CD4-positive, alpha-beta T cell treated with Interleukin-4 for 4 hours (primary cell): ENCODE data around the gene RNASE1.
A peak's percentile ranks its signal among the peaks of the same experiment; 100 is the strongest.

Experiments used
- DNase-seq: peaks from one replicate; pipeline ENCODE4 v3.0.0-alpha.2; 2020

Gene RNASE1

GRCh38 chr14:20807304-20808161, 4.9 kb upstream of the RNASE1 start:
- DNase-seq, result no peak

GRCh38 chr14:20805485-20805884, 2.8 kb upstream of the RNASE1 start:
- DNase-seq, result no peak

- no peak for DNase-seq
These were observed 579 bp upstream of the RNASE1 start for GRCh38 chr14:20803223-20803622.

GRCh38 chr14:20801726-20802125, 918 bp downstream of the RNASE1 start:
- DNase-seq, result no peak

GRCh38 chr14:20799892-20800544, 2.6 kb downstream of the RNASE1 start:
- no peak for DNase-seq

GRCh38 chr14:20799456-20799891, 3.2 kb downstream of the RNASE1 start:
- DNase-seq, result no peak

- DNase-seq, result no peak
These were observed 3.7 kb downstream of the RNASE1 start for GRCh38 chr14:20798932-20799331.

- no peak for DNase-seq
These were observed 4.3 kb downstream of the RNASE1 start for GRCh38 chr14:20798318-20798717.

GRCh38 chr14:20797164-20797563, 5.5 kb downstream of the RNASE1 start:
- DNase-seq, result no peak

GRCh38 chr14:20794644-20795369, 7.8 kb downstream of the RNASE1 start:
- DNase-seq, result no peak

- no peak for DNase-seq
These were observed 10.1 kb downstream of the RNASE1 start for GRCh38 chr14:20792556-20792955.

- no peak for DNase-seq
These were observed 11.0 kb downstream of the RNASE1 start for GRCh38 chr14:20791597-20791996.

- DNase-seq, result no peak
These were observed 11.5 kb downstream of the RNASE1 start for GRCh38 chr14:20791187-20791586.

- DNase-seq, result no peak
These were observed 12.1 kb downstream of the RNASE1 start for GRCh38 chr14:20790464-20791116.

- DNase-seq, result no peak
These were observed 13.3 kb downstream of the RNASE1 start for GRCh38 chr14:20789230-20789813.

GRCh38 chr14:20787025-20787424, 15.6 kb downstream of the RNASE1 start:
- no peak for DNase-seq

- peak; percentile 38 for DNase-seq
These were observed 20.3 kb downstream of the RNASE1 start for GRCh38 chr14:20782280-20782890.

GRCh38 chr14:20781803-20782202, 20.8 kb downstream of the RNASE1 start:
- DNase-seq, result no peak

GRCh38 chr14:20775901-20776300, 26.7 kb downstream of the RNASE1 start:
- DNase-seq, result no peak

GRCh38 chr14:20775043-20775442, 27.6 kb downstream of the RNASE1 start:
- DNase-seq, result no peak

GRCh38 chr14:20774258-20774824, 28.3 kb downstream of the RNASE1 start:
- DNase-seq, result no peak

GRCh38 chr14:20772650-20773049, 30.0 kb downstream of the RNASE1 start:
- DNase-seq, result no peak
